NOMO-1 treated with DMSO at 0.1 percent for 48 hours (cell line): Measurements from ENCODE around the gene CCR1.
"Not testable (repeated sequence)": the region's sequence is repeated elsewhere in the genome, so short reads cannot be mapped to it uniquely, and the experiment has no call there.

Experiments
- DNase-seq: peaks from one replicate; lab custom pipeline; 2025; ENCODE audit not compliant: unreplicated experiment; lab: John Stamatoyannopoulos, UW

The CCR1 gene

DNA sequence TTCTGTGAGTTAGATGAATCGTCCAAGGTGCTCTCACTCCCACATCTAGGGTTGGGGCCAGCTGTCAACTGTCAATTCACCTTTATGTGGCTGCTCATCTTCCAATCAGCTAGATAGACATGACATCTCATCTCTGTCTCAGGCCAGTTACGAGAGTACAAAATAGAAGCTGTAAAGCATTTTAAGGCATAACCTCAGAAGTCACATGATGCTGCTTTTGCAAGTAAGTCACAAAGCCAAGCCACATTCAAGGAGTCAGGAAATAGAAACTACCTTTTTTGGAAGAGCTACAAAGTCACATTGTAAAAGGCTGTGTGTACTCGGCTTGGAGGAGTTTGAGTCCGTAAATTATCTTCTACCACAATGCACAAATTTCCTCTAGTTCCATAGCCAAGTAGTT, 5.1 kb upstream of the CCR1 start:
- DNase-seq, result peak; percentile 72

DNA sequence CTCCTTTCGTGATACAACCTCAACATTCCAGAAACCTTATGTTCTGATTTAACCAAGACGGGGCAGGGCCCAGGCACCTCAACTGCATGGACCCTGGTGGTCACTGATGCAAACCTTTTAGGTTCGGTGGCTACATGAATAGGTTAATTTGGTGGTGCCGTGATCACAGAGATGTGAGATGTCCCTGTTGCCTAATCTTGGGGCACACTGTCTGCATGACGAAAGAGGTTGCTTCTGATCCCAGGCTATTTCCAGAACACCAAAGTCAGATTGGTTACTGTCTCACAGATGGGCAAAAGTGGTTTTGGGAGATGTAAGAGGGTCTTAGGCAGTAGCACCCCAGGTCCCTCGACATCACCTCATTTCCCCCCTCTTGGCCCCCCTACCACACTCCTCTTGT, 4.0 kb upstream of the CCR1 start:
- DNase-seq, result peak; percentile 26

DNA sequence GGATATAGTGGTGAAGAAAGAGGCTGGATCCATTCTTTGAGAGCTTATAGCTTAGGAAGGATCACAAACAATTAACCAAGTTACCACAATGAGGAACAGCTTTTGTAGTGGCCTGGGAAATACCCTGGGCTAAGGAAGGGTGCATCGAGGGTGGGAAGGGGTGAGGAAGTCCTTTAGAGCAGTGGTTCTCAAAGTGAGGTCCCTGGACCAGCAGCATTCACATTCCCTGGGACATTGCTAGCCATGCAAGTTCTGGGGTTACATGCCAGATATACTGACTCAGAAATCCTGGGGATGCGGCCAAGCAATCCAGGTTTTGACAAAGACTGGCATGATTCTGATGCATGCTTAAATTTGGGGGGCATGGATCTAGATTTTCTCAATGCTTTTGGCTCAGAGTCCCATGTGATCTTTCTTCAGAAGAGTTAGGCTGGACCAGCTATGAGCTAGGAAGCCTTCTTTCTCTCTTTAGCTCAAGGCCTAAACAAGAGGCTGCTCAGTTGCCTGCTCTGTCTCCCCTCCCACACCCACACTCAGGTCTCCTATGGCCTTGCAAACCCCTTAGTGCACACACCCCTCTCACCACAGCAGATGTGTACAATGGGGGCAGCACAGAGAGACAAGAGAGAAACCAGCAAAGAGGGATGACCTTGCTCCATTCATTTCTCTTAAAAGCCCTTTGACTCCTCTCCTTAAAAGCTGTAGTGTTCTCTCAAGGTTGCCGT, 1.8 kb upstream of the CCR1 start:
- no peak for DNase-seq

DNA sequence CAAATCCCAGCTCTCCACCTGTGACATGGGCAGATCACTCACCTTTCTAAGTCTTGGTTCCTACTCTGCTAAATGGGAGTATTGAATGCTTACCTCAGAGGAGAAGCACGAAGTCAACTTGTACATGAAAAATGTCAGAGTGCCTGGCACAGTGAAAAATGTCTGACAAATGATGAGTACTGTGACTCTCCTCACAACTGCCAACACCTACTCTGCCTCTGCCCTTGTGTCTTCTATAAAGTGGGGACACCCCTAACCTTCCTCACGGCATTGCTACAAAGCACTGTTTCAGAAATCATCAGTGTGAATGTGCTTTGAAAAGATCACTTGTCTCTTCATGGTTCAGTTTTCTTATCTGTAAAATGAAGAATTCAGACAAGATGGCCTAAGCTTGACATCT, 940 bp upstream of the CCR1 start:
- no peak for DNase-seq

DNA sequence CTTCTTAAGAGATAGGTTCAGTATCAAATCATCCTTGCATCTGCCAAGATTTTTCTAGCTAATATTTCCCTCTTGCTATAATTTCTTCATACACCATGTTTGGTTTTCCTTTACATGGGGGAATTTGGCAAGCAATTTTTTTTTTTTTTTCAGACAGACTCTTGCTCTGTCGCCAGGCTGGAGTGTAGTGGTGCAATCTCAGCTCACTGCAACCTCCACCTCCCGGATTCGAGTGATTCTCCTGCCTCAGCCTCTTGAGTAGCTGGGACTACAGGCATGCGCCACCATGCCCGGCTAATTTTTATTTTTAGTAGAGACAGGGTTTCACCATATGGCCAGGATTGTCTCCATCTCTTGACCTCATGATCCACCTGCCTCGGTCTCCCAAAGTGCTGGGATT, 599 bp downstream of the CCR1 start:
- not testable (repeated sequence) for DNase-seq

DNA sequence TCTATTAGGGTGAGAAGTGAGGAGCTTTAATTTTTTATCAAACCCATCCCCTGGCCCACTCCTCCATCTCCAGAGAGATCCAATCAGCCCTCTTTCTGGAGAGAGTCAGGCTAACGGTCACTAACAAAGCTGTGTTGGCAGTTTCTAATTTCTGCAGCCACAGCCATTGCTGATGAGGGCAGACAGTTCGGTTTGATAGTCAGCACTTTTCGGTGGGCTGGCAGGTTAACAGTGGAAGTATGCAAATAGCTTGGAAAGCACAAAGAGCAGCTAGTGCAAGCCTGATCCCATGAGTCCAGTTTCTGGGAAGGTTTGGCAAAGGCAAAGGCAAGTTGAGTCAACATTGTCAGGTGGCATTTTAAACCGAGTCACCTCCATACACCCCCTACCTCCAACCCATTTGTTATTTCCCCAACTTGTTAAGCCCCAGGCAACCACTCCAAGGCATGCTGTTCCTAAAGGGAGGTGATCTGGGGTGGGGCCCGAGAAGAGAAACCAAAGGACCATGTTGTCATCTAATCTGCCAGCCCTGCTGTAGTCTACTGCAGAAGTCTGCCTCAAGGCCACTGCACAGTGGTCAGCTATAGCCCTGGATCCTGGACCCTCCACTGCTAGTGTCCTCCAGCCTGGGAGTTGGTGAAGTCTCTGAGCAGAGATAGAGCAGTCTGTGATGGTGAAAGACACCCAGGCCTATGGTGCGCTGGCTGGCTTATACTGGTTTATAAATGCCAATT, 1.7 kb downstream of the CCR1 start:
- peak; percentile 26 for DNase-seq

DNA sequence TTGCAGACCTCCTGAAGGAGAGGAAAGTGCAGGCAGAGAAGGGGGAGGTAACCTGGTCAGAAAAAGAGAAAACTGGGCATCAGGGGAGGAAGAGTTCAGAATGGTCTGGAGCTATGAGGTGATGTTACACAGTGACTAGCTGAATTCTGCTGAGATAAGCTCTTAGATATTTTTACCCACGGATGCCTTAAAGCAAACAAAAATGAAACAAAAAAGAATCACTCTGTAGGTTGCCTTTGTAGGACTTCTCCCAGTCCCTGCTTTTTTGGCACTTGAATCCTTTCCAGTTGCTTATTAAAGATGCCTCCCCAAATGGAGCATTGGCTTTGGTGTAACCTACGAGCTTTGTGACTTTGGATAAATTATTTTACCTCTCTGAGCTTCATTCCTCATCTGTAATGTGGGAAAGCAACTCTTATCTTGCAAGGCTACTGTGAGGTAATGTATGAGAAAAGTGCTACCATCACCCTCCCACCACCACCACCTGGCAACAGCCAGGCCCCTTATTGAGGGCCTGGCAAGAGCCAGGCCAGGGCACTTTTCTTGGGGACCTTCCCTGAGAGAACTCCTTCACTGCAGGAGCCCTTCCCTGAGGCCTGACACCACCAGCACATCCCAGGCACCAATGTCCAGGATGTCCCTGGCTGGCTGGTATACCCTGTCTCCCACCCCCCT, 2.7 kb downstream of the CCR1 start:
- DNase-seq, result no peak

DNA sequence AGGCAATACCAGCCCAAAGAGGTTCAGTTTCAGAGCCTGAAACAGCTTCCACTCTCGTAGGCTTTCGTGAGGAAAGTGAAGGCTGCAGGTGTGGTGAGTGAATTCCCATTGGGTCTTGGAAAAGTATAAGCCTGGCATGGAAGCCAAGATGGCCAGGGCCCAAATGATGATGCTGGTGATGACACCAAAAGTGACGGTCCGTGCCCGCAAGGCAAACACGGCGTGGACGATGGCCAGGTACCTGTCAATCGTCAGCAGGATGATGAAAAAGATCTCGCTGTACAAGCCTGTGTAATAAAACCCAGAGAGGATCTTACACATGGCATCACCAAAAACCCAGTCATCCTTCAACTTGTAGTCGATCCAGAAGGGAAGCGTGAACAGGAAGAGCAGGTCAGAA, 4.4 kb downstream of the CCR1 start:
- no peak for DNase-seq

DNA sequence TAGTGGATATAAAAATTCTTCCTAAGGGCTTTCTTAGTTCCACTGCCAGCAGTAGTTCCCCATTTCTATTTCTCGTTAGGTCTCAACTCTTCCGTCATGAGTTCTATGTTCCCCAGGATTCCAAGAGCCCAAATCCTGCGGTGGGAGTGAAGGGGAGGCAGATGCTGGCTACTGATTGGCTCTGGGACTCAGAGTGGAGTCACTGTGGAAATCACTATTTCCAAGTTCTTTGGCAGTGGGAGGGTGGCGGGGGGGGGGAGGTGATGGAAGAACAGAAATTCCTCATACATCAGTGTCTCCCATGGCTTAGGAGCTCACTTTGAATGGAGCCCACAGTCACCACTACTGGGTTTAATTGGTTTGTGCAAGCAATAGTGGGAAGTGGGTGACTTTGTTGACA, 5.6 kb downstream of the CCR1 start:
- DNase-seq, result no peak

DNA sequence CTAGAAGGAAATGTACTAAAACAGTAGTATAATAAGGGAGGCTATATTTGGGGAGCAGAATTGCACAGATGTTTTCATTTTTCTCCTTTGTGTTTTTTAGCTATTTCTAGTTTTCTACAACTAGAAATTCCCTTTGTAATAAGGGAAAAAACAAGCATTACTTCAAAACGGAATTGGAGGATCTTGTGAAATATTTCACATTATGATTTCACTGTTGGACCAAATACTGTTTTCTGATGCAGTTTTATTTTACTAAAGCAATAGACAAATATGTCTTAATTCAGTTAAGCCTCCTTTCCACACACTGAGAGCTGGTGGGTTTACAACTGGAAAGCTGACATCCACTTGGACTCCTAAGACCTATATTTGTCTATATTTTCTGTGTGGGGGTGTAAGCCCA, 7.3 kb downstream of the CCR1 start:
- DNase-seq, result no peak

DNA sequence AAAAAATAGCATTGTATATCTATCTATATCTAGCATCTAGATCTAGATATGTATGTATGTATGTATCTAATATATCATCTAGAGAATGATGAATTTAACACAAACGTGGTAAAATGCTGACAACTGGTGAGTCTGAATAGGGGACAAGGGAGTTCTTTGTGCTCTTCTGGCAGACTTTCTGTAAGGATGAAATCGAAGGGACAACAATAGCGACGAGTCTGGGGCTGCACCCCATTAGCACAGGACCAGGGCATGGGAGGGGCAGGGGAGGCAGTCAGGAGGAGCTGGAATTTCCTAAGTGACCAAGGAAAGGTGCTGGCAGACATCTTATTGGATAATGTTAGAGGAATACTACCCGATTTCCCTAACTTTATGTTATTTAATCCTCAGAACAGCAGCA, 7.9 kb downstream of the CCR1 start:
- no peak for DNase-seq

DNA sequence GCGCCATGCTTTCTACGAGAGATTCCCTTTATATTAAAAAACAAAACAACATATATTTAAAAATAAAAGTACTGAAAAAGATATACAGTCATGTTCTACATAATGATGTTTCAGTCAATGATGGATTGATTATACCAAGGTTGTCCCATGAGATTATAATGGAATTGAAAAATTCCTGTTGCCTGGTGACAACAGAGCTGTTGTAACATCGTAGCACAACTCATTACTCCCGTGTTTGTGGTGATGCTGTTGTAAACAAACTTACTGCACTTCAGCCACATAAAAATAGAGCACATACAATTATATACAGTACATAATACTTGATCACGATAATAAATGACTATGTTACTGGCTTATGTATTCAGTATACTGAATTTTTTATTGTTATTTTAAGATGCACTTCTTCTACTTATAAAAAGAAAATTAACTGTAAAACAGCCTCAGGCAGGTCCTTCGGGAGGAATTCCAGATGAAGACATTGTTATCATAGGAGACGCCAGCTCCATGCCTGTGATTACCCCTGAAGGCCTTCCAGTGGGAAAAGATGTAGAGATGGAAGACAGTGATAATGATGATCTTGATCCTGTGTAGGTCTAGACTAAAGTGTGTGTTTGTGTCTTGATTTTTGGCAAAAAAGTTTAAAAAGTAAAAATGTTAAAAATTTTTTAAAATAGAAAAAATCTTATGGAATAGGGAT, 11.7 kb downstream of the CCR1 start:
- DNase-seq, result no peak

DNA sequence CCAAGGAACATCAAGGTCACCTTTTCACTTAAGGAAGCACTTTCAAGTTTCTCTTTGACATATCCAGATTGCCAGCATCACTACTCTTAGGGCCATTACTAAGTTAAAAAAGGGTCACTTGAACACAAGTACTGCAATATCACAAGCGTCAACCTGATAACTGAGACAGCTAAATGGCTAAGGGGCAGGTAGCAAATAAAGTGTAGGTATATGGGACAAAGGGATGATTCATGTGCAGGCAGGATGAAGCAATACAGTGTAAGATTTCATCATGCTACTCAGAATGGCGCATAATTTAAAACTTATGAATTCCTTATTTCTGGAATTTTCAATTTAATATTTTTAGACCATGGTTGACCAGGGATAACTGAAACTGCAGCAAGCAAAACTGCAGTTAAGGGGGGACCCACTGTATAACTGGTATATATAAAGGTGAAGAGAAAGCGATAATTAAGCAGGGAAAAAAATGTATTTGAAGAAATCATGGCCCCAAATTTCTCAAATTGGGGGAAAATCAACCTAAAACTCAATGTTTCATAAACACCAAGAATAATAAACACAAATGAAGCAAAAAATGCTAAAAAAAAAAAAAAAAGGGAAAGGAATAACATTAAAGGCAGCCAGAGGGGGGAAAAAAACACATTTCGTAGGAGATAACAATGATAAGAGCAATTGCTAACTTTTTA, 13.1 kb downstream of the CCR1 start:
- DNase-seq, result no peak

DNA sequence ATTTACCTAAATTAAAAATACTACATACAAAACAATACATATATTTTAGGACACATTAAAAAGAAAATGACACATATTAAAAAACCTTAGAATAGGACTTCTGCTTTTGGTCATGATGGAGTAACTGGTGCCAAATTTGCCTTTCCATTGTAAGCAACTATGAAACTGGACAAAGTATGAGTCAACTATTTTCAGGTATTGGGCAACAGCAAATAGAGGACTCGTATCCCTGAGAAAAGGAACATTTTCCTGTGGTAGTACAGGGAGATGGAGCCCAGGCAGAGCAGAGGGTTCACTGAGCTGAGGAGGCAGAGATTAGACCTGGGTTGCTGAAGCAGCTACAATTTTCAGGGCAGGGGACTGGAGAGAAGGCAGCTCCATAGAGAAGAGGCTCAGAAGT, 14.7 kb downstream of the CCR1 start:
- DNase-seq, result peak; percentile 70

DNA sequence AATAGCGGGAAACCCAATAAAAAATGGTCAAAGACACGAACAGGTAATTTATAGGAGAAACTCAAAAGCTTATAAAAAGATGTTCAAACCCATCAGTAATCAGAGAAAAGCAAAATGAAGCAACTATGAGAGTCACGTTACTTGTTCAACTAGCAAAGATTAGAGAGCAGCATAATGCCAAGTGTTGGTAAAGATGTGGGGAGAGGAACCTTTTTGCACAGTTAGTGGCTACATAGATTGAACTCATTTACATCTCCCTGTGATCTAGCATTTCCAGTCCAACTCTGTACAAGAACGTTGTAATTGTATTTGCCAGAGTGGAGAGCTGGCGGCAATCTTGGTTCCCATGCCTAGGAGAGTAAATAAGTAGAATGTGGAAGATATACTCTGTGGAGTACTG, 15.2 kb downstream of the CCR1 start:
- DNase-seq, result no peak

DNA sequence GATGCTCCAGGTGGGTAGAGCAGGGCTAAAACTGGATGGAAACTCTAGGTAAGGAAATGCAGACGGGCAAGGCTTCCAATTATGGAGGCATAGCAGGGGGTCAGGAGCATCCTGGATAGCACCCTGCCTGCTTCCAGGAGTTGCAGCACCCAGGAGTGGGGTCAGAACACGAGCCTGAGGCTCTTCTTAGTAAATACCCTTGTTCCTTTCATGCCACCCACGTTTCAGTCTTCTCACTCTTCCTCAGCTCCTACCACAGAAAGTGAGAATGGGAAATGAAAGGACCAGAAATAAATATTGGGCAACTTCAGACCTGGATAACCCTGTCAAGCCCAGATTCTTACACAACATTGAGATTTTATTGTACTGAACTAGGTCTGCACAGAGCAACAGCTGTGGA, 16.4 kb downstream of the CCR1 start:
- DNase-seq, result peak; percentile 95

DNA sequence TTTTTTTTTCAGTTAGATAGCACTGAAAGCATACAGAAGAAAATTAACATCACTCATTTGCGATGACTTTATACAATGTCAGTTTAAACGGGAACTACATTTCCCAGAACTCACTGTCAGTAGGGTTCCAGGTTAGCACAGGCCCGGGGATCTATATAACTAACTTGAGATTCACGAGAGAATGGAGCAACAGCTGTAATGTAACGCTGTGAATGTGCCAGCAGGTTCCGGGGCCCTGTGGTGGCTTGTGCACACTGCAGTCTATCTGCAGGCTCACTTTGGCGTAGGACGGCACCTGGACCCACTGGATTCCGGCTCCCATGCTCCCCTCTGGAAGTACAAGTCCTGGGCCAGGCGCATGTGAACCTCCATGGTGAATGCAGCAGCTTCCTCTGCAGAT, 19.4 kb downstream of the CCR1 start:
- DNase-seq, result no peak

DNA sequence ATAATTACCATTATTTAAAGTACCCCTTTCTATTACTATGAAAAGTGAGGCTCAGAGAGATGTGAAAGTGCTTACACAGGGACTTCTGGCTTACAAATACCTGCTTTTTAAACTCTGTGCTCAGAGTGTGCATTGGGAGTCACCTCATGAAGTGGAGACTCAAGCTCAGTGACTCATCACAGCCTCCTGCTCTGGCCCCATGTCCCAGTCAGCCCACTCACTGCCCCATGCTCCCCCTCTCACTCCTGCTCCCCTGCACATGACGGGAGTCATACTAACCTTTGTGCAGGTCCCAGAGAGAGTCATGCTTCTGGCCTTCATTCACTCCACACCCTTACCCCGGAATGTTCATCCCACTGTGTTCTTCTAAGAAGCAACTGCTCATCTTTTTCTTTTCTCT, 20.2 kb downstream of the CCR1 start:
- peak; percentile 4 for DNase-seq

DNA sequence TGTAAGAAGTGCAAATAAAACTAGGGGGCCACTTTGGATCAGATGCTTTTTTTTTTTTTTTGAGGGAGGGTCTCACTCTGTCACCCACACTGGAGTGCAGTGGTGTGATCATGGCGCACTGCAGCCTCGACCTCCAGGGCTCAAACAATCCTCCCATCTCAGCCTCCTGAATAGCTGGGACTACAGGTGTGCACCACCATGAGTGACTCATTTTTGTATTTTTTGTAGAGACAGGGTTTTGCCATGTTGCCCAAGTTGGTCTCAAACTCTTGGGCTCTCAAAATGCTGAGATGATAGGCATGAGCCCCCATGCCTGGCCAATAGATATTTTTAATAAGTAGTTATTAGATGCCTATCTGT, 20.8 kb downstream of the CCR1 start:
- DNase-seq, result no peak

DNA sequence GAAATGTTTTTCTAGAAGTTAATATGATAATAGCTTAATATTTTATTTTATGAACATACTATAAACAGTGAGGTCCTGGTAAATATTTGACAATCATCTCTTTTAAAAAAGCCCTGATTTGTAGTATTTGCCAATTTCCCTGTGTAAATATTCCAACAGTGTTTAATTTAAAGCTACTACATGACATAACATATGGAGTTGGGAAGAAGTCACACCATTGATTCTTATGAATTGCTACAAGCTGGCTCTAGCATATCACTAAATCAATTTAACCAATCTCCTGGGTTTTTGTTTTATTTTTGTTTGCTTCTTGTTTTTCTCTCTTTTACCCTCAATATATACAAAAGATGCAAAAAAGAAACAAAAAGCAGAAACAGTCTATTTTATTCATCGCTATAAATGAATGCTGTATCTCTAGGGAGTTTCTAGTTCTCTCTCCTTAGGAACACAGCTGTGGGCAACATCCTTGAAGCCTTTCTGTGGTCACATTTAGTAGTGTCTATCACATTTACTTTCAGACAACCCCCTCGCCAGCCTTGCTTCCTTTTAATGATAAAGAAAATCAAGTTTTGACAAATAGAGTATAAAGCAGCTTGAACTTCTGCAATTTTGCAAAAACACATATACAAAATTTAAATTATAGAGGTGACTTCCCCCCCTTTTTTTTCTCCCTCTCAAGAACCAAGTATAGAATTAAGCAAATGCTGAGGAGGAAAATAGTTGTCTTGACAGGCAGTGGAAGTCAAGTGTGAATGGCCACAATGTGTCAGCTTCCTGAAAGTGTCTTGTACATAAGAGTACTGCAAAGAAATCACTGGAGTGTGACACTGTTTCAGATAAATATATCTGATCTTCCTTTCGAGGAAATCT, 21.4 kb downstream of the CCR1 start:
- DNase-seq, result peak; percentile 58
